SK-N-SH (cell line): ENCODE results near the gene OOSP1. TPM values are rescaled to one million over a fixed set of nuclear protein-coding genes. Genes with fewer than 3 reads are reported as not detected.

Experiments
- CTCF ChIA-PET: fragments of 300-600, 350-600 bp; formaldehyde crosslinking; extraction: SDS; loops from one replicate; lab custom pipeline; 2021; lab: Yijun Ruan, JAX
- POLR2A ChIA-PET: fragments of 350-600 bp; sonication (Branson Sonifier 250); formaldehyde crosslinking; extraction: SDS; loops from one replicate; lab custom pipeline; 2020; ENCODE audit warnings: antibody characterized with exemption, inconsistent platforms; lab: Yijun Ruan, JAX
- DNase-seq: peaks from one replicate; pipeline ENCODE4 v3.0.0; 2012
- H2AFZ ChIP-seq: fragments of 200-600 bp; sonication (generic); 2 replicates; pipeline ENCODE4 v1.8.1; 2016; ENCODE audit warnings: antibody characterized with exemption, mild to moderate bottlenecking, low read depth
- H3F3A ChIP-seq: fragments of 200-600 bp; sonication (generic); replicated peaks from 2 replicates; pipeline ENCODE3; 2016; ENCODE audit warnings: antibody characterized with exemption, mild to moderate bottlenecking; ENCODE audit not compliant: insufficient read depth
- H3K27ac ChIP-seq, 2 experiments: fragments of 200-500 bp in 1 of 2; fragments of 200-600 bp in 1 of 2; sonication (Bioruptor generic) in 1 of 2; sonication (generic), shearing (Covaris generic) in 1 of 2; 2 replicates each; pipeline versions ENCODE4 v1.5.1 to v1.6.1; 2014 to 2016; ENCODE audit warnings: low read depth in 2 of 2, inconsistent platforms in 1 of 2, low read length in 1 of 2, mild to moderate bottlenecking in 1 of 2, mixed read lengths in 1 of 2
- H3K27me3 ChIP-seq: fragments of 200-600 bp; sonication (generic), shearing (Covaris generic); 2 replicates; pipeline ENCODE4 v1.6.1; 2016; ENCODE audit warnings: mixed run types; ENCODE audit not compliant: insufficient read depth
- H3K36me3 ChIP-seq, 2 experiments: fragments of 200-500 bp in 1 of 2; fragments of 200-600 bp in 1 of 2; sonication (Bioruptor generic) in 1 of 2; sonication (generic) in 1 of 2; replicated peaks in 1 of 2; 2 replicates each; pipeline versions ENCODE3 to v1.5.1; 2014 to 2016; ENCODE audit warnings: low read length in 1 of 2, mild to moderate bottlenecking in 1 of 2; ENCODE audit not compliant: insufficient read depth in 2 of 2, control insufficient read depth in 1 of 2
- H3K4me1 ChIP-seq, 2 experiments: fragments of 200-500 bp in 1 of 2; fragments of 200-600 bp in 1 of 2; sonication (Bioruptor generic) in 1 of 2; sonication (generic), shearing (Covaris generic) in 1 of 2; 2 replicates each; pipeline versions ENCODE4 v1.5.1 to v1.6.1; 2014 to 2016; ENCODE audit warnings: low read depth in 1 of 2, low read length in 1 of 2, mixed run types in 1 of 2; ENCODE audit not compliant: insufficient read depth in 2 of 2, control insufficient read depth in 1 of 2
- H3K4me2 ChIP-seq: fragments of 200-600 bp; sonication (generic), shearing (Covaris generic); 2 replicates; pipeline ENCODE4 v1.6.1; 2017; ENCODE audit warnings: mixed run types
- H3K4me3 ChIP-seq, 2 experiments: fragments of 200-500 bp in 1 of 2; fragments of 200-600 bp in 1 of 2; sonication (Bioruptor generic) in 1 of 2; sonication (generic), shearing (Covaris generic) in 1 of 2; 2 replicates each; pipeline versions ENCODE4 v1.5.1 to v1.8.1; 2014 to 2016; ENCODE audit warnings: low read depth in 2 of 2, inconsistent platforms in 1 of 2, low read length in 1 of 2, mild to moderate bottlenecking in 1 of 2, mixed read lengths in 1 of 2, moderate library complexity in 1 of 2
- H3K79me2 ChIP-seq: fragments of 200-600 bp; sonication (generic); 2 replicates; pipeline ENCODE4 v1.8.1; 2017; ENCODE audit warnings: mild to moderate bottlenecking; ENCODE audit not compliant: insufficient read depth
- H3K9ac ChIP-seq: fragments of 200-600 bp; sonication (generic); 2 replicates; pipeline ENCODE4 v1.6.1; 2017; ENCODE audit warnings: mixed run types
- H3K9me2 ChIP-seq: fragments of 200-600 bp; sonication (generic); 2 replicates; pipeline ENCODE4 v1.6.1; 2017; ENCODE audit warnings: mixed run types
- H3K9me3 ChIP-seq: fragments of 200-600 bp; sonication (generic); 2 replicates; pipeline ENCODE4 v1.6.1; 2017; ENCODE audit warnings: mixed run types, mild to moderate bottlenecking, moderate library complexity
- H4K20me1 ChIP-seq: fragments of 200-600 bp; sonication (generic); 2 replicates; pipeline ENCODE4 v1.6.1; 2017; ENCODE audit warnings: mild to moderate bottlenecking, mixed run types; ENCODE audit not compliant: insufficient read depth
- ELF1 ChIP-seq: IDR thresholded peaks from 2 replicates; pipeline ENCODE4 v1.4.0; 2012
- EP300 ChIP-seq, 2 experiments: IDR thresholded peaks; 2 replicates each; pipeline versions ENCODE4 v1.4.0 to v1.6.1; 2012; ENCODE audit warnings: borderline replicate concordance in 1 of 2, low read depth in 1 of 2, low read length in 1 of 2
- EZH2phosphoT487 ChIP-seq: fragments of 200-600 bp; sonication (generic); IDR thresholded peaks from 2 replicates; pipeline ENCODE4 v1.6.1; 2017; ENCODE audit warnings: low read depth, mixed run types, mild to moderate bottlenecking, antibody characterized with exemption, moderate library complexity, borderline replicate concordance
- FOXM1 ChIP-seq: IDR thresholded peaks from 2 replicates; pipeline ENCODE4 v1.4.0; 2012; ENCODE audit warnings: low read depth, mild to moderate bottlenecking
- MEF2A ChIP-seq: IDR thresholded peaks from 2 replicates; pipeline ENCODE4 v1.4.0; 2012; ENCODE audit warnings: low read depth, borderline replicate concordance
- MXI1 ChIP-seq: IDR thresholded peaks from 2 replicates; pipeline ENCODE4 v1.6.1; 2012; ENCODE audit warnings: mild to moderate bottlenecking, low read depth, low read length, improper control_type of control experiment
- NRF1 ChIP-seq: IDR thresholded peaks from 2 replicates; pipeline ENCODE4 v1.6.1; 2012; ENCODE audit warnings: low read depth, mild to moderate bottlenecking, low read length
- RAD21 ChIP-seq: IDR thresholded peaks from 2 replicates; pipeline ENCODE4 v1.6.1; 2012; ENCODE audit warnings: mild to moderate bottlenecking, low read length
- RFX5 ChIP-seq: IDR thresholded peaks from 2 replicates; pipeline ENCODE4 v1.6.1; 2012; ENCODE audit warnings: mild to moderate bottlenecking, improper control_type of control experiment, low read length
- RXRA ChIP-seq: IDR thresholded peaks from 2 replicates; pipeline ENCODE4 v1.4.0; 2012; ENCODE audit warnings: low read depth, mild to moderate bottlenecking, borderline replicate concordance
- SMC3 ChIP-seq: IDR thresholded peaks from 2 replicates; pipeline ENCODE4 v1.6.1; 2012; ENCODE audit warnings: low read depth, low read length, improper control_type of control experiment
- YY1 ChIP-seq: IDR thresholded peaks from 2 replicates; pipeline ENCODE4 v1.4.0; 2012; ENCODE audit warnings: low read depth, mild to moderate bottlenecking
- WGBS: methylation state at CpG from one replicate; pipeline ENCODE4 v1.1.6; 2017; ENCODE audit warnings: low lambda C conversion rate; 5-methylcytosine and 5-hydroxymethylcytosine counted together
- polyA plus RNA-seq, 3 experiments: library from polyadenylated mRNA; depleted of rRNA; stranded (reverse); fragments of >200 nt; gene quantifications; 2 replicates each; pipeline ENCODE4 v1.2.3, GENCODE V29; 2012
- TF ChIP-seq, protein P1 (sequence below): fragments of 200-600 bp; sonication (generic); IDR thresholded peaks from 2 replicates; pipeline ENCODE4 v1.6.1; 2017; ENCODE audit warnings: antibody characterized with exemption, mild to moderate bottlenecking, moderate library complexity
- TF ChIP-seq, protein P2 (sequence below): IDR thresholded peaks from 2 replicates; pipeline ENCODE4 v1.4.0; 2012; ENCODE audit warnings: low read depth, borderline replicate concordance
- TF ChIP-seq, protein P3 (sequence below): IDR thresholded peaks from 2 replicates; pipeline ENCODE4; 2012

OOSP1 gene
- polyA plus RNA-seq, 1 of the 3 experiments (the other 2 are of a cell fraction) = not detected

DNA sequence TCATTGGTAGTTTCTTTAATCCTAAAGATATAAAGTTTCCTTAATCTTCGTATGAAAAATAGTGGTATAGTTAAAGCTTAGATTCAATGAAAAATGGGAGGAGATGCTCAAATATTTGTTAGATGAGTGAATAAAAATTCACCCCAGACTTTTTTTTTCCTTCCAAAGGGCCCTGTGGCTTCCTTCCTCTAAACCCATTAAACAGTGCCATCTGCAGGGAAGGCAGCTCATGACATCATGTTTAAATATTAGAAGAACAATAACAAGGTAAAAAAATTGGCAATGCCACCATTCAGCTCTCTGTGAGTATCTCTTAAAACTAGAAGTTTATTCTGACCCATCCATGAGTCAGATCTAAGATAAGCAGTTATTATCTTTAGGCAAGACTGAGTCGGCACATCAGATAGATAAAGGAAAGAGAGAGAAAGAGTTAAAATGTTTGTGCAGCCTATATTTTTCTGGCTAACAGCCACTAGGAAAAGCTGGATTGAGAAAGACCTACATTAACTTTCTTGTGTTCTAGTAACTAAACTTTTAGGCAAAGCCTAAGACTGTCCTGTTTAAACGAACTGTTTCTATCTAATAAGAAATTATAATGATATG lies 19.1 kb upstream of the OOSP1 start:
- Histone ChIP-seq H3K27me3 (no peaks in the 10 kb centered on the region), H2AFZ (0 out of 2 replicates have a peak overlapping the region, but pooled peaks have one; percentile 5), H3K9me2 (no peaks in the 10 kb centered on the region), H3K79me2 (no peaks in the 10 kb centered on the region), H3K4me2 (no peak overlapping the region), H3K4me1 (no peaks in the 10 kb centered on the region), H3K4me3 (no peak overlapping the region; a peak in 1 of 4 replicates), H3F3A (peaks cover 4% of the 10 kb centered on the region), H3K9ac (no peak overlapping the region), H3K9me3 (no peaks in the 10 kb centered on the region), H4K20me1 (no peaks in the 10 kb centered on the region), H3K27ac (no peak overlapping the region), H3K36me3 (no peaks in the 10 kb centered on the region)
- ChIA-PET POLR2A (no interaction called here), CTCF (interaction anchor here (0.6 to 2.1 kb wide), 11 partner anchors 10 to 291 kb away, joined by 3 to 11 read pairs (median 4); no protein-coding TSS in a partner anchor)
- DNase-seq = peak; percentile 29
- TF ChIP-seq SMC3 (peak; percentile 50), RAD21 (peak; percentile 67), MXI1 (no peak), EZH2phosphoT487 (no peak)
- TF ChIP-seq, protein P1, sequence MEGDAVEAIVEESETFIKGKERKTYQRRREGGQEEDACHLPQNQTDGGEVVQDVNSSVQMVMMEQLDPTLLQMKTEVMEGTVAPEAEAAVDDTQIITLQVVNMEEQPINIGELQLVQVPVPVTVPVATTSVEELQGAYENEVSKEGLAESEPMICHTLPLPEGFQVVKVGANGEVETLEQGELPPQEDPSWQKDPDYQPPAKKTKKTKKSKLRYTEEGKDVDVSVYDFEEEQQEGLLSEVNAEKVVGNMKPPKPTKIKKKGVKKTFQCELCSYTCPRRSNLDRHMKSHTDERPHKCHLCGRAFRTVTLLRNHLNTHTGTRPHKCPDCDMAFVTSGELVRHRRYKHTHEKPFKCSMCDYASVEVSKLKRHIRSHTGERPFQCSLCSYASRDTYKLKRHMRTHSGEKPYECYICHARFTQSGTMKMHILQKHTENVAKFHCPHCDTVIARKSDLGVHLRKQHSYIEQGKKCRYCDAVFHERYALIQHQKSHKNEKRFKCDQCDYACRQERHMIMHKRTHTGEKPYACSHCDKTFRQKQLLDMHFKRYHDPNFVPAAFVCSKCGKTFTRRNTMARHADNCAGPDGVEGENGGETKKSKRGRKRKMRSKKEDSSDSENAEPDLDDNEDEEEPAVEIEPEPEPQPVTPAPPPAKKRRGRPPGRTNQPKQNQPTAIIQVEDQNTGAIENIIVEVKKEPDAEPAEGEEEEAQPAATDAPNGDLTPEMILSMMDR = peak; percentile 71
- 9% methylated on average over 3 of the region's 3 CpGs for WGBS

DNA sequence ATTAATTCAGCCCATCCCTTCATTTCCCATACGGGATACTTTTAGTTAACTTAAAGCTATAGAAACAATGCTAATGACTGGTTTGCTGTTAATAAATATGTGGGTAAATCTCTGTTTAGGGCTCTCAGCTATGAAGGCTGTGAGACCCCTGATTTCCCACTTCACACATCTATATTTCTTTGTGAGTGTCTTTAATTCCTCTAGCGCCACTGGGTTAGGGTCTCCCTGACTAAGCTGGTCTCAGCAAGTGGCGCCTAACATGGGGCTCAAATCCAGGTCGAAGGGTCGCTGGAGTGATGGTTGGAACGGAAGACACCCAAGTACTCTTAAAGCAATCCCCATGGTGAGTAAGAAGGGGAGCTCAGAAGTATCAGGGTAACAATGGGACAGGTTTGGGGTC lies 14.4 kb upstream of the OOSP1 start:
- peaks cover 2% of the 10 kb centered on the region for H3F3A ChIP-seq
- WGBS = 47% methylated on average over 6 of the region's 6 CpGs
- no peak overlapping the region for H3K27ac ChIP-seq
- POLR2A ChIA-PET = no interaction called here
- no peaks in the 10 kb centered on the region for H4K20me1 ChIP-seq
- no peak for DNase-seq
- no peaks in the 10 kb centered on the region for H3K27me3 ChIP-seq
- H3K79me2 ChIP-seq = no peaks in the 10 kb centered on the region
- no peaks in the 10 kb centered on the region for H3K4me1 ChIP-seq
- no peaks in the 10 kb centered on the region for H3K36me3 ChIP-seq
- no peak overlapping the region for H3K4me3 ChIP-seq
- no peak overlapping the region for H3K9ac ChIP-seq
- no peak for TF ChIP-seq RAD21
- no peak for TF ChIP-seq NRF1
- TF ChIP-seq, protein P1 = no peak
- TF ChIP-seq YY1 = no peak
- TF ChIP-seq, protein P2, sequence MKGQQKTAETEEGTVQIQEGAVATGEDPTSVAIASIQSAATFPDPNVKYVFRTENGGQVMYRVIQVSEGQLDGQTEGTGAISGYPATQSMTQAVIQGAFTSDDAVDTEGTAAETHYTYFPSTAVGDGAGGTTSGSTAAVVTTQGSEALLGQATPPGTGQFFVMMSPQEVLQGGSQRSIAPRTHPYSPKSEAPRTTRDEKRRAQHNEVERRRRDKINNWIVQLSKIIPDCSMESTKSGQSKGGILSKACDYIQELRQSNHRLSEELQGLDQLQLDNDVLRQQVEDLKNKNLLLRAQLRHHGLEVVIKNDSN = no peak
- no peak for TF ChIP-seq FOXM1
- no peak for TF ChIP-seq ELF1
- TF ChIP-seq EP300 (IDR thresholded peaks at IDR 0.05; ENCODE audit: borderline replicate concordance in 1 of 2, low read depth in 1 of 2, low read length in 1 of 2) = no peak
- TF ChIP-seq SMC3 = no peak
- no peak for TF ChIP-seq MEF2A
- no peak for TF ChIP-seq RFX5
- no peak for TF ChIP-seq MXI1
- TF ChIP-seq RXRA = no peak
- TF ChIP-seq, protein P3, sequence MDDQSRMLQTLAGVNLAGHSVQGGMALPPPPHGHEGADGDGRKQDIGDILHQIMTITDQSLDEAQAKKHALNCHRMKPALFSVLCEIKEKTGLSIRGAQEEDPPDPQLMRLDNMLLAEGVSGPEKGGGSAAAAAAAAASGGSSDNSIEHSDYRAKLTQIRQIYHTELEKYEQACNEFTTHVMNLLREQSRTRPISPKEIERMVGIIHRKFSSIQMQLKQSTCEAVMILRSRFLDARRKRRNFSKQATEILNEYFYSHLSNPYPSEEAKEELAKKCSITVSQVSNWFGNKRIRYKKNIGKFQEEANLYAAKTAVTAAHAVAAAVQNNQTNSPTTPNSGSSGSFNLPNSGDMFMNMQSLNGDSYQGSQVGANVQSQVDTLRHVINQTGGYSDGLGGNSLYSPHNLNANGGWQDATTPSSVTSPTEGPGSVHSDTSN = no peak
- CTCF ChIA-PET = no interaction called here
- no peaks in the 10 kb centered on the region for H3K9me3 ChIP-seq
- H3K9me2 ChIP-seq = no peaks in the 10 kb centered on the region
- H2AFZ ChIP-seq = no peak overlapping the region
- H3K4me2 ChIP-seq = no peak overlapping the region
